K562 (cell line): Measurements from ENCODE around the gene WASL. TPM values are rescaled to one million over a fixed set of nuclear protein-coding genes. Genes with fewer than 3 reads are reported as not detected.

Experiments
- DIDO1 ChIP-seq: fragments of 450-650 bp; IDR thresholded peaks from 2 replicates; pipeline ENCODE4 v1.6.1; 2016; ENCODE audit warnings: low read depth, missing biosample characterization, missing genetic modification characterization
- ELF4 ChIP-seq: fragments of 450-650 bp; formaldehyde crosslinking; IDR thresholded peaks from 2 replicates; pipeline ENCODE4 v1.4.0; 2022; ENCODE audit warnings: missing genetic modification characterization
- GTF2E2 ChIP-seq: fragments of 200-800 bp; sonication (Bioruptor generic); IDR thresholded peaks from 2 replicates; pipeline ENCODE4 v1.6.1; 2016; ENCODE audit warnings: missing genetic modification characterization, missing compliant biosample characterization
- HNRNPLL ChIP-seq: fragments of 200-400 bp; formaldehyde crosslinking; IDR thresholded peaks from 2 replicates; pipeline ENCODE4 v1.6.1; 2017; ENCODE audit warnings: low read length, low read depth, mild to moderate bottlenecking; ENCODE audit not compliant: poor library complexity, severe bottlenecking
- IFI16 ChIP-seq: fragments of 250-450 bp; sonication (Bioruptor Pico); IDR thresholded peaks from 2 replicates; pipeline ENCODE4 v2.1.2; 2022; ENCODE audit warnings: mild to moderate bottlenecking, inconsistent platforms
- JUN ChIP-seq, 2 experiments: sonication (generic) in 1 of 2; formaldehyde crosslinking in 1 of 2; IDR thresholded peaks; 2 replicates each; pipeline versions ENCODE4 v1.6.1 to v1.8.0; 2012 to 2022; ENCODE audit warnings: borderline replicate concordance in 2 of 2, mild to moderate bottlenecking in 2 of 2, improper control_type of control experiment in 1 of 2, low read depth in 1 of 2, low read length in 1 of 2, missing genetic modification reagents in 1 of 2
- JUNB ChIP-seq: fragments of 450-650 bp; formaldehyde crosslinking; conservative IDR thresholded peaks from 2 replicates; pipeline ENCODE4 v1.4.0; 2020; ENCODE audit warnings: mild to moderate bottlenecking
- KDM5B ChIP-seq: fragments of 200-600 bp; sonication (generic); IDR thresholded peaks from 2 replicates; pipeline ENCODE4 v1.6.1; 2012; ENCODE audit warnings: low read depth, mild to moderate bottlenecking, moderate library complexity, low read length, control low read depth, inconsistent platforms; ENCODE audit not compliant: insufficient replicate concordance
- MAFF ChIP-seq: IDR thresholded peaks from 2 replicates; pipeline ENCODE4 v1.6.1; 2012; ENCODE audit warnings: low read length, improper control_type of control experiment
- MYC ChIP-seq, 2 experiments: fragments of 250-450 bp in 1 of 2; sonication (Bioruptor Pico) in 1 of 2; IDR thresholded peaks; 2 replicates each; pipeline versions ENCODE4 v1.5.1 to v1.6.1; 2012 to 2021; ENCODE audit warnings: low read depth in 2 of 2, borderline replicate concordance in 1 of 2, improper control_type of control experiment in 1 of 2, low read length in 1 of 2, mild to moderate bottlenecking in 1 of 2, moderate library complexity in 1 of 2
- NCOA1 ChIP-seq: fragments of 450-650 bp; IDR thresholded peaks from 2 replicates; pipeline ENCODE4 v1.6.1; 2016; ENCODE audit warnings: low read depth
- NR1H2 ChIP-seq: sonication (generic); formaldehyde crosslinking; IDR thresholded peaks from 2 replicates; pipeline ENCODE4 v1.4.0; 2020; ENCODE audit warnings: mild to moderate bottlenecking, missing genetic modification reagents
- NR2C2 ChIP-seq, 2 experiments: fragments of 200-800 bp in 1 of 2; sonication (Bioruptor generic) in 1 of 2; sonication (generic) in 1 of 2; formaldehyde crosslinking in 1 of 2; IDR thresholded peaks; 2 replicates each; pipeline versions ENCODE4 v1.6.1 to v1.8.0; 2016 to 2022; ENCODE audit warnings: mild to moderate bottlenecking in 1 of 2, missing compliant biosample characterization in 1 of 2, missing genetic modification characterization in 1 of 2, missing genetic modification reagents in 1 of 2
- PCBP1 ChIP-seq: fragments of 200-400 bp; formaldehyde crosslinking; IDR thresholded peaks from 2 replicates; pipeline ENCODE4 v1.6.1; 2018; ENCODE audit warnings: mild to moderate bottlenecking, low read depth, low read length; ENCODE audit not compliant: poor library complexity, severe bottlenecking
- POLR3A ChIP-seq: IDR thresholded peaks from 2 replicates; pipeline ENCODE4 v1.6.1; 2011; ENCODE audit warnings: borderline replicate concordance, mild to moderate bottlenecking, moderate library complexity; ENCODE audit not compliant: insufficient read length, insufficient read depth; ENCODE audit errors: extremely low read depth
- RBBP5 ChIP-seq: fragments of 200-600 bp; sonication (generic); IDR thresholded peaks from 2 replicates; pipeline ENCODE4 v1.6.1; 2012; ENCODE audit warnings: borderline replicate concordance, mild to moderate bottlenecking, low read length, control low read depth, inconsistent platforms; ENCODE audit not compliant: insufficient read depth, poor library complexity, severe bottlenecking
- SMARCA4 ChIP-seq: fragments of 450-650 bp; IDR thresholded peaks from 2 replicates; pipeline ENCODE4 v1.6.1; 2016
- SNIP1 ChIP-seq: fragments of 450-650 bp; IDR thresholded peaks from 2 replicates; pipeline ENCODE4 v1.7.1; 2017; ENCODE audit warnings: low read depth, mild to moderate bottlenecking
- SP2 ChIP-seq: IDR thresholded peaks from 2 replicates; pipeline ENCODE4 v1.6.1; 2011; ENCODE audit warnings: mild to moderate bottlenecking, low read depth, low read length, moderate library complexity; ENCODE audit not compliant: poor library complexity, severe bottlenecking; ENCODE audit errors: extremely low read depth
- STAG1 ChIP-seq: sonication (generic); formaldehyde crosslinking; IDR thresholded peaks from 2 replicates; pipeline ENCODE4 v1.5.0; 2020; ENCODE audit warnings: missing genetic modification reagents, borderline replicate concordance
- SUPT5H ChIP-seq: fragments of 450-650 bp; IDR thresholded peaks from 2 replicates; pipeline ENCODE4 v1.6.1; 2016
- TEAD1 ChIP-seq, 2 experiments: fragments of 450-650 bp in 1 of 2; sonication (generic) in 1 of 2; formaldehyde crosslinking; IDR thresholded peaks; 2 replicates each; pipeline versions ENCODE4 v1.4.0 to v1.8.0; 2020 to 2022; ENCODE audit warnings: mild to moderate bottlenecking in 2 of 2, missing genetic modification reagents in 1 of 2
- WHSC1 ChIP-seq: IDR thresholded peaks from one replicate; pipeline ENCODE4 v1.6.1; 2012; ENCODE audit warnings: low read length, control low read depth, inconsistent platforms
- ZSCAN32 ChIP-seq: fragments of 450-650 bp; formaldehyde crosslinking; IDR thresholded peaks from 2 replicates; pipeline ENCODE4 v1.4.0; 2020; ENCODE audit warnings: mild to moderate bottlenecking, moderate library complexity
- polyA plus RNA-seq, 8 experiments: library from polyadenylated mRNA; depleted of rRNA in 4 of 8; stranded (reverse) in 5 of 8; unstranded in 3 of 8; fragments of >200 nt; fragmentation: Nextera tagmentation in 2 of 8; fragmentation: Illumina TruSeq in 1 of 8; extraction: Ambion mirVana in 2 of 8; extraction: Trizol in 1 of 8; gene quantifications; 2 replicates each; pipeline versions ENCODE4 v1.2.1 to v1.2.3, GENCODE V29; 2011 to 2014; ENCODE audit warnings: inconsistent platforms in 1 of 8, missing spikeins in 1 of 8
- total RNA-seq, 7 experiments: library from RNA; depleted of rRNA in 6 of 7; stranded (reverse); fragments of >200 nt in 6 of 7; fragmentation: Illumina TruSeq in 2 of 7; extraction: Trizol in 2 of 7; gene quantifications; 2 replicates each; pipeline versions ENCODE4 v1.2.1 to v1.2.3, GENCODE V29; 2011 to 2021; ENCODE audit warnings: low replicate concordance in 1 of 7
- TF ChIP-seq, protein P1 (sequence below), 2 experiments: fragments of 200-800 bp in 1 of 2; sonication (Bioruptor generic) in 1 of 2; sonication (generic) in 1 of 2; formaldehyde crosslinking in 1 of 2; IDR thresholded peaks in 1 of 2; conservative IDR thresholded peaks in 1 of 2; 2 replicates each; pipeline versions ENCODE4 v1.5.0 to v1.6.1; 2016 to 2020; ENCODE audit warnings: missing compliant biosample characterization in 1 of 2, missing genetic modification characterization in 1 of 2, missing genetic modification reagents in 1 of 2
- TF ChIP-seq, protein P2 (sequence below), 2 experiments: fragments of 450-650 bp; IDR thresholded peaks; 2 replicates each; pipeline ENCODE4 v1.6.1; 2016

WASL gene
- total and polyA plus RNA-seq, 9 of the 15 experiments (the other 6 are each of a cell fraction or from before 2014, with no cell fraction given), result 3.2 to 13.9 (median 8.3) TPM

DNA sequence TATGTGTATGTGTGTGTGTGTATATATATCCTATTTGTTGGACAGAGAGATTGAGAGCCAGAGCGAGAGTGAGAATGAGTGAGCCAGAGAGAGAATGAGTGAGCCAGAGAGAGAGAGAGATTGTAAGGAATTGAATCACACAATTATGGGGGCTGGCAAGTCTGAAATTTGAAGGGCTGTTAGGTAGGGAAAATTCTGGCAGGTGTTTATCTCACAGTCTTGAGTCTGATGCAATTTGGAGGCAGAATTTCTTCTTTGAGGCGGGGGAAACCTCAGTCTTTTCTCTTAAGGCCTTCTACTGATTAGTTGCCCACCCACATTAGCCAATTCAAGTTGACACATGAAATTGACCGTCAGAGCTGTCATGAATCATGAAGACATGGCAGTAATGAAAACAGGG is 41.0 kb upstream of the WASL start (continued):
- TF ChIP-seq MYC (IDR thresholded peaks at IDR 0.05; ENCODE audit: low read depth, low read length), result peak; percentile 79; the same call in 1 of the 2 replicates
- TF ChIP-seq MYC (CRISPR knock-in tag; IDR thresholded peaks at IDR 0.05; ENCODE audit: borderline replicate concordance, low read depth), result no peak
- TF ChIP-seq NCOA1, result no peak
- no peak for TF ChIP-seq RBBP5
- no peak for TF ChIP-seq JUNB
- TF ChIP-seq, protein P1, sequence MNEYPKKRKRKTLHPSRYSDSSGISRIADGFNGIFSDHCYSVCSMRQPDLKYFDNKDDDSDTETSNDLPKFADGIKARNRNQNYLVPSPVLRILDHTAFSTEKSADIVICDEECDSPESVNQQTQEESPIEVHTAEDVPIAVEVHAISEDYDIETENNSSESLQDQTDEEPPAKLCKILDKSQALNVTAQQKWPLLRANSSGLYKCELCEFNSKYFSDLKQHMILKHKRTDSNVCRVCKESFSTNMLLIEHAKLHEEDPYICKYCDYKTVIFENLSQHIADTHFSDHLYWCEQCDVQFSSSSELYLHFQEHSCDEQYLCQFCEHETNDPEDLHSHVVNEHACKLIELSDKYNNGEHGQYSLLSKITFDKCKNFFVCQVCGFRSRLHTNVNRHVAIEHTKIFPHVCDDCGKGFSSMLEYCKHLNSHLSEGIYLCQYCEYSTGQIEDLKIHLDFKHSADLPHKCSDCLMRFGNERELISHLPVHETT (CRISPR knock-in tag; conservative IDR thresholded peaks at IDR 0.05 in 1 of 2, IDR thresholded peaks at IDR 0.05 in 1 of 2), result no peak
- TF ChIP-seq POLR3A, result no peak
- no peak for TF ChIP-seq JUN (IDR thresholded peaks at IDR 0.05; ENCODE audit: borderline replicate concordance, low read depth, low read length)
- TF ChIP-seq JUN (CRISPR knock-in tag; IDR thresholded peaks at IDR 0.05; ENCODE audit: borderline replicate concordance), result no peak
- TF ChIP-seq KDM5B, result no peak
- TF ChIP-seq WHSC1, result no peak
- TF ChIP-seq, protein P2, sequence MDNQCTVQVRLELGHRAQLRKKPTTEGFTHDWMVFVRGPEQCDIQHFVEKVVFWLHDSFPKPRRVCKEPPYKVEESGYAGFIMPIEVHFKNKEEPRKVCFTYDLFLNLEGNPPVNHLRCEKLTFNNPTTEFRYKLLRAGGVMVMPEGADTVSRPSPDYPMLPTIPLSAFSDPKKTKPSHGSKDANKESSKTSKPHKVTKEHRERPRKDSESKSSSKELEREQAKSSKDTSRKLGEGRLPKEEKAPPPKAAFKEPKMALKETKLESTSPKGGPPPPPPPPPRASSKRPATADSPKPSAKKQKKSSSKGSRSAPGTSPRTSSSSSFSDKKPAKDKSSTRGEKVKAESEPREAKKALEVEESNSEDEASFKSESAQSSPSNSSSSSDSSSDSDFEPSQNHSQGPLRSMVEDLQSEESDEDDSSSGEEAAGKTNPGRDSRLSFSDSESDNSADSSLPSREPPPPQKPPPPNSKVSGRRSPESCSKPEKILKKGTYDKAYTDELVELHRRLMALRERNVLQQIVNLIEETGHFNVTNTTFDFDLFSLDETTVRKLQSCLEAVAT (IDR thresholded peaks at IDR 0.05), result no peak
- no peak for TF ChIP-seq SP2
- TF ChIP-seq SNIP1, result no peak
- TF ChIP-seq NR2C2 (CRISPR knock-in tag; IDR thresholded peaks at IDR 0.05), result no peak
- TF ChIP-seq NR2C2 (tag; IDR thresholded peaks at IDR 0.05), result peak; percentile 7; the same call in 1 of the 2 replicates
- no peak for TF ChIP-seq STAG1 (CRISPR knock-in tag)
- no peak for TF ChIP-seq PCBP1
- TF ChIP-seq MAFF, result no peak
- TF ChIP-seq SUPT5H, result no peak
- no peak for TF ChIP-seq ELF4 (CRISPR knock-in tag)
- no peak for TF ChIP-seq IFI16
- TF ChIP-seq ZSCAN32 (CRISPR knock-in tag), result peak; percentile 66; the same call in 1 of the 2 replicates
- TF ChIP-seq HNRNPLL, result no peak
- no peak for TF ChIP-seq TEAD1 (CRISPR knock-in tag; IDR thresholded peaks at IDR 0.05)
- TF ChIP-seq DIDO1 (tag), result 0 out of 2 replicates have a peak, but pooled peaks have one; percentile 58
- no peak for TF ChIP-seq NR1H2
- no peak for TF ChIP-seq GTF2E2 (tag)
- TF ChIP-seq SMARCA4, result peak; percentile 72; the same call in 1 of the 2 replicates
